Kidney epithelial cell (primary cell): ENCODE data around the gene TEX101. TPM values are rescaled to one million over a fixed set of nuclear protein-coding genes. Genes with fewer than 3 reads are reported as not detected.

Experiments
- DNase-seq: peaks from one replicate; pipeline ENCODE4 v3.0.0-alpha.2; 2010; ENCODE audit warnings: low read depth
- H3K27me3 ChIP-seq: 2 replicates; pipeline ENCODE4 v1.6.0; 2011; ENCODE audit warnings: low read length; ENCODE audit not compliant: control insufficient read depth, insufficient read depth
- H3K36me3 ChIP-seq: 2 replicates; pipeline ENCODE4 v1.5.1; 2011; ENCODE audit warnings: low read length; ENCODE audit not compliant: control insufficient read depth, insufficient read depth
- H3K4me3 ChIP-seq: 2 replicates; pipeline ENCODE4 v1.5.1; 2011; ENCODE audit warnings: low read depth, mild to moderate bottlenecking, control low read depth, low read length
- CTCF ChIP-seq: IDR thresholded peaks from 2 replicates; pipeline ENCODE4 v1.5.1; 2011; ENCODE audit warnings: mild to moderate bottlenecking, moderate library complexity, low read length, control low read depth, inconsistent platforms; ENCODE audit not compliant: insufficient read depth, poor library complexity, severe bottlenecking
- total RNA-seq: library from RNA; depleted of rRNA; stranded (reverse); fragments of >200 nt; gene quantifications from 2 replicates; pipeline ENCODE4 v1.2.3, GENCODE V29; 2015

TEX101 gene
- total RNA-seq, 1 donor from 2014 or later = not detected

- Histone ChIP-seq H3K4me3 (no peak overlapping the region), H3K36me3 (no peaks in the 10 kb centered on the region), H3K27me3 (no peaks in the 10 kb centered on the region)
- no peak for TF ChIP-seq CTCF
- no peak for DNase-seq
Observed at GRCh38 chr19:43455321-43456113, 40.8 kb downstream of the TEX101 start.

DNA sequence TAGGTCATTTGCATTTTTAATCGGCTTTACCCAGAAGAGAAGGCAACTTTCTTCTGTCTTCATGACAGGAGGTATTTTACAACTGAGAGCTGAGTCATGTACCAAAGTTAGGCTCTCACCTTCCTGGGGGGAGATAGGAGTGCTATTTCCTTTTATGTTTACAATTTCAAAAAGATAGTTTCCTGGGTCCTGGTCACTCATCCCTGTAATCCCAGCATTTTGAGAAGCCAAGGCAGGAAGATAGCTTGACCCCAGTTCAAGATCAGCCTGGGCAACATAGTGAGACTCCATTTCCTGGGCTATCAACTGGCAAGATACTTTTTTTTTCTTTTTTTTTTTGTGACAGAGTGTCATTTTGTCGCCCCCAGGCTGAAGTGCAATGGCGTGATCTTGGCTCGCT is 43.1 kb downstream of the TEX101 start:
- H3K4me3 ChIP-seq = no peak overlapping the region
- no peak for TF ChIP-seq CTCF

GRCh38 chr19:43460362-43461016 is 45.8 kb downstream of the TEX101 start:
- no peak overlapping the region for H3K4me3 ChIP-seq
- no peak for DNase-seq
- TF ChIP-seq CTCF = no peak
- H3K36me3 ChIP-seq = no peaks in the 10 kb centered on the region
- H3K27me3 ChIP-seq = peaks cover 4% of the 10 kb centered on the region

More for the DNA sequence above, 43.1 kb downstream of the TEX101 start:
- H3K27me3 ChIP-seq = no peaks in the 10 kb centered on the region
- DNase-seq = no peak
- no peaks in the 10 kb centered on the region for H3K36me3 ChIP-seq

DNA sequence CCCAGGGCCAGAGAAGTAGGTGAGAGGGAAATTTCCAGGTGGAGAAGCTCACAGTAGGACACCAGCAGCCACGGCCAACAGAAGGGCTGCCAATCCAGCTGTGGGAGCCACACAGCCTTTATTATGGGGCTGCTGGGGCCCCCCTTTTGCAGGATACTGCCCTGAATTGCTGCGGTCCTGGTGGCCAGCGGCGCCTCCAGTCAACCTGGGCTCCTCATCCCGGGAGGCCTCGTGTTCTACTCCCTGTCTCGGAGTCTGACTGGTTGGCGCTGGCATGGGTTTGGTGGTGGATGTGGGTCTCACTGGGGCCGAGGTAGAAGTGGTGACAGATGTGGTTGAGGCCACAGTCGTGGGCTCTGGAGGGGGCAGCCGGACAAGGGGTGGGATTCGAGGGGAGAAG is 46.6 kb downstream of the TEX101 start:
- Histone ChIP-seq H3K36me3 (no peaks in the 10 kb centered on the region), H3K27me3 (peaks cover 5% of the 10 kb centered on the region), H3K4me3 (no peak overlapping the region)
- no peak for DNase-seq
- no peak for TF ChIP-seq CTCF

DNA sequence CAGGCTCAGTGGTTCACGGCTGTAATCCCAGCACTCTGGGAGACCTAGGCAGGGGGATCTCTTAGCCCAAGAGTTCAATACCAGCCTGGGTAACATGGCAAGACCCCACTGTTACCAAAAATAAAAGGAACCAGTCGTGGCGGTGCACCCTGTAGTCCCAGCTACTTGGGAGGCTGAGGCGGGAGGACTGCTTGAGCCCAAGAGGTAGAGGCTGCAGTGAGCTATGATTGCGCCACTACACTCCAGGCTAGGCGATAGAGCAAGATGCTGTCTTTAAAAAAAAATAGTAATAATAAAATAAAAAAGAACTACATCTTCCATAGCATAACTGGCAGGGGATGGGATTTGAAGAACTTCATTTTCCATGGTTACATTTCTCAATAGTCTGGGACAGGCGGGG is 47.7 kb downstream of the TEX101 start:
- no peak for TF ChIP-seq CTCF
- Histone ChIP-seq H3K4me3 (no peak overlapping the region), H3K27me3 (peaks cover 5% of the 10 kb centered on the region), H3K36me3 (no peaks in the 10 kb centered on the region)
- no peak for DNase-seq

- peaks cover 5% of the 10 kb centered on the region for H3K27me3 ChIP-seq
- no peak for TF ChIP-seq CTCF
- no peaks in the 10 kb centered on the region for H3K36me3 ChIP-seq
- DNase-seq = no peak
- peak overlapping the region; percentile 59 for H3K4me3 ChIP-seq
Observed at GRCh38 chr19:43462785-43463380, 48.2 kb downstream of the TEX101 start.
